D721Med (cell line): Measurements from ENCODE around the gene C10orf105.

Experiments used
- DNase-seq: peaks from one replicate; pipeline ENCODE4 v3.0.0; 2011; ENCODE audit warnings: low spot score; ENCODE audit not compliant: insufficient read length
- FAIRE-seq: peaks from 2 replicates; lab custom pipeline; 2011; peaks lifted over from hg19 to GRCh38; lab: Jason Lieb, UNC
- TF ChIP-seq, protein P1 (sequence below): IDR thresholded peaks from 2 replicates; pipeline ENCODE4 v1.5.1; 2012; ENCODE audit warnings: mild to moderate bottlenecking, control low read depth; ENCODE audit not compliant: insufficient read depth; ENCODE audit errors: missing control alignments

Gene C10orf105

DNA sequence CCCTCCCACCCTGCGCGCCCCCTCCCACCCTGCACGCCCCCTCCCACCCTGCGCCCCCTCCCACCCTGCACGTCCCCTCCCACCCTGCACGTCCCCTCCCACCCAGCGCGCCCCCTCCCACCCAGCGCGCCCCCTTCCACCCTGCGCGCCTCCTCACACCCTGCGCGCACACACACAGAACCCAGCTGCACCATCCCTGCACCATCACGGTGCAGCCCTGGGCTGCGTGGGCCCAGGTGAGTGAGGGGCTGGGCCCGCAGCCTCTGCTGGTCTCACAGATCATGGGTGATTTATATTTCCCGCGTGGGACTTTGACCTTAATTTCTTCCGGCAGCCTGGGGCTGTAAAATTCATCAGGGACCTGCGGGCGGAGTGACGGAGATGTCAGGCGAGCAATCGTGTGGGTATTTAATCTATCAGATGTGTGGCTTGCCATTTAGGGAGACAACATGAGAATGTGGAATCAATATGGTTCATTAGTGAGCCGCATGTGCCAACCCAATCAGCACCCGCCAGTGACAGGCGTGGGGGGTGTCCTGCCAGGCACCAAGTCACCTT, 57.7 kb downstream of the C10orf105 start:
- DNase-seq = no peak
- TF ChIP-seq, protein P1, sequence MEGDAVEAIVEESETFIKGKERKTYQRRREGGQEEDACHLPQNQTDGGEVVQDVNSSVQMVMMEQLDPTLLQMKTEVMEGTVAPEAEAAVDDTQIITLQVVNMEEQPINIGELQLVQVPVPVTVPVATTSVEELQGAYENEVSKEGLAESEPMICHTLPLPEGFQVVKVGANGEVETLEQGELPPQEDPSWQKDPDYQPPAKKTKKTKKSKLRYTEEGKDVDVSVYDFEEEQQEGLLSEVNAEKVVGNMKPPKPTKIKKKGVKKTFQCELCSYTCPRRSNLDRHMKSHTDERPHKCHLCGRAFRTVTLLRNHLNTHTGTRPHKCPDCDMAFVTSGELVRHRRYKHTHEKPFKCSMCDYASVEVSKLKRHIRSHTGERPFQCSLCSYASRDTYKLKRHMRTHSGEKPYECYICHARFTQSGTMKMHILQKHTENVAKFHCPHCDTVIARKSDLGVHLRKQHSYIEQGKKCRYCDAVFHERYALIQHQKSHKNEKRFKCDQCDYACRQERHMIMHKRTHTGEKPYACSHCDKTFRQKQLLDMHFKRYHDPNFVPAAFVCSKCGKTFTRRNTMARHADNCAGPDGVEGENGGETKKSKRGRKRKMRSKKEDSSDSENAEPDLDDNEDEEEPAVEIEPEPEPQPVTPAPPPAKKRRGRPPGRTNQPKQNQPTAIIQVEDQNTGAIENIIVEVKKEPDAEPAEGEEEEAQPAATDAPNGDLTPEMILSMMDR = no peak
- no peak for FAIRE-seq
